T-helper 2 cell treated with Interferon-gamma antibody and Interleukin-4, amounts not matched to agents 5 μg/mL and 100 μg/mL, for 36 hours (primary cell): ENCODE measurements around the gene MGAT5B.
A peak's percentile ranks its signal among the peaks of the same experiment; 100 is the strongest.

ENCODE experiments used
- DNase-seq: peaks from one replicate; pipeline ENCODE4 v3.0.0; 2021; ENCODE audit warnings: low spot score
- H3K27ac Mint-ChIP-seq: one replicate; pipeline ENCODE4 v1.8.0; 2021; ENCODE audit warnings: mild to moderate bottlenecking, mixed read lengths
- H3K27me3 Mint-ChIP-seq: one replicate; pipeline ENCODE4 v1.8.0; 2021; ENCODE audit warnings: low read depth, mixed read lengths
- H3K36me3 Mint-ChIP-seq: one replicate; pipeline ENCODE4 v1.8.0; 2021; ENCODE audit warnings: low read depth, mixed read lengths
- H3K4me1 Mint-ChIP-seq: one replicate; pipeline ENCODE4 v1.8.0; 2021; ENCODE audit warnings: low read depth, mixed read lengths
- H3K4me3 Mint-ChIP-seq: one replicate; pipeline ENCODE4 v1.8.0; 2022; ENCODE audit warnings: mild to moderate bottlenecking, moderate library complexity, mixed read lengths
- H3K9me3 Mint-ChIP-seq: one replicate; pipeline ENCODE4 v1.8.0; 2021; ENCODE audit warnings: mixed read lengths

Gene MGAT5B

DNA sequence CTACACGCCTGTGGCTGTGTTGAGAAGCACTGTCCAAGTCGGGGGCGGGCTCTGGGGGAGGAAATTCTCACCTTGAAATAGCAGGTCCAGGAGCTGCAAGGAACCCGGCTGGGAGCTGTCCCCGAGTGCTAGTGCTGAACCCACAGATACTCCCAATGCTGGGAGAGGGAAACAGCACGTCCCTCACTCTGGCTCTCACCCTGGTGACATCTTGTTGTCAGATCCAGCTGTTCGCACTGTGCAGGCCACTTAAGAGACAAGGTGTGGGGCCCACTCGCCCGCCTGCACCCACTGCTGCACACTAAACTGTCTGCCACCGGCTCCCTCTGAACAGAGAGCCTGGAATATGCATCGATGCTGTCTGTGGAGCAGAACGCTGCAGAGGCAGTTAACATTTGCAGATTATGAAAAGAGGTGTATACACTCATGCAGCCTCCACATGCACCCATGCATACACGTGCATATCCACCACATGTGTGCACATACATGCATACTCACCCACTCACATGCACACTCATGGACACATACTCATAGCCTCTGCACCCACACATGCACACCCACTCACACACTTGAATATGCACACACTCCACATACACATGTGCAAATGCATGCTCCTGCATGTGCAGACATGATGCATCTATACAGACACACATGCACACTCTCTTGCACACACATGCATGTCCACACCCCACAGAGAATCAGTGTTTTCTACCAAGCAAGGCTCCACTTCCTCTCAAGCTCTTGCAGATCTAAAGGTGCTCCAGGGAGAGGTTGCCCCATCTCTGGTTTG lies 42.0 kb downstream of the MGAT5B start:
- Mint-ChIP-seq H3K4me1 (no peaks in the 10 kb centered on the region), H3K27ac (no peak overlapping the region), H3K4me3 (no peak overlapping the region), H3K27me3 (no peaks in the 10 kb centered on the region), H3K9me3 (no peaks in the 10 kb centered on the region), H3K36me3 (no peaks in the 10 kb centered on the region)
- peak; percentile 14 for DNase-seq

DNA sequence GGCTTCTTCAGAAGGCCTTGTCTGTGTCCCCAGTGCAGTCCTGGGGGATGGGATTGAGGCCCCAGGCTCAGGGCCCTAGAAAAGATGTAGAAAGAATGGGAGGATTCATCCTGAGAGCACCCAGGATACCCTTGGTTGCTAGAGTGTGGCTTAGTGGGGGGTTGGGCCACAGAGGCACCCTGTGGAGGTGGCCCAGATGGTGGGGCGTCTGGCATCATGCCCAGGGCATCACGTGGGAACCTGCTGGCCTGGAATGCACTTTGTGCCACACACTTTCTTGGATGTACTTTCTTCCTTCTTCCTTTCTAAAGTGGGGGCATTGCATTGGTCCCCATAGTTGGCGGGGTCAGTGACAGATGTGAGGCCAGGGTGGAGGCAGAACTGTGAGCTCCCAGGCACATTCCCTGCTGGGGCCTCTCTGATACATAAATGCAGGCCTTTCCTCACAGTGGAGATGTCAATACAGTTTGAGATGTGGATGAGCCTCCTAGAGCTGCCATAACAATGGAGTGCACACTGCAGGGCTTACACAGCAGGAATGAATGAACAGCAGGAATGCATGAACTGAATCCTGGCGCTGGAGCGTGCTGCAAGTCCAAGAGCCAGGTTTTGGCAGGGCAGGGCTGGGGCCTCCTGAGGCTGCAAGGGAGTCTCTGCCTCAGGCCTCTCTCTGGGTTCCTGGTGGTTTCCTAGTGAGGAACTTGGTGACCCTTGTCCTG lies 43.3 kb downstream of the MGAT5B start:
- no peaks in the 10 kb centered on the region for H3K9me3 Mint-ChIP-seq
- no peak overlapping the region for H3K27ac Mint-ChIP-seq
- no peak overlapping the region for H3K4me3 Mint-ChIP-seq
- no peaks in the 10 kb centered on the region for H3K27me3 Mint-ChIP-seq
- no peaks in the 10 kb centered on the region for H3K4me1 Mint-ChIP-seq
- no peak for DNase-seq
- no peaks in the 10 kb centered on the region for H3K36me3 Mint-ChIP-seq

- no peak overlapping the region for H3K27ac Mint-ChIP-seq
- no peaks in the 10 kb centered on the region for H3K9me3 Mint-ChIP-seq
- H3K27me3 Mint-ChIP-seq: no peaks in the 10 kb centered on the region
- DNase-seq: no peak
- H3K4me1 Mint-ChIP-seq: no peaks in the 10 kb centered on the region
- H3K4me3 Mint-ChIP-seq: no peak overlapping the region
- no peaks in the 10 kb centered on the region for H3K36me3 Mint-ChIP-seq
Measured at GRCh38 chr17:76912421-76913164, 44.4 kb downstream of the MGAT5B start.

- H3K9me3 Mint-ChIP-seq: no peaks in the 10 kb centered on the region
- no peak for DNase-seq
- no peaks in the 10 kb centered on the region for H3K36me3 Mint-ChIP-seq
- H3K27me3 Mint-ChIP-seq: peaks cover 5% of the 10 kb centered on the region
- H3K27ac Mint-ChIP-seq: no peak overlapping the region
- no peaks in the 10 kb centered on the region for H3K4me1 Mint-ChIP-seq
- no peak overlapping the region for H3K4me3 Mint-ChIP-seq
Measured at GRCh38 chr17:76914937-76915336, 46.7 kb downstream of the MGAT5B start.

GRCh38 chr17:76915840-76916510 lies 47.8 kb downstream of the MGAT5B start:
- no peak for DNase-seq
- peaks cover 5% of the 10 kb centered on the region for H3K27me3 Mint-ChIP-seq
- H3K9me3 Mint-ChIP-seq: no peaks in the 10 kb centered on the region
- H3K27ac Mint-ChIP-seq: no peak overlapping the region
- no peaks in the 10 kb centered on the region for H3K36me3 Mint-ChIP-seq
- no peaks in the 10 kb centered on the region for H3K4me1 Mint-ChIP-seq
- H3K4me3 Mint-ChIP-seq: no peak overlapping the region

DNA sequence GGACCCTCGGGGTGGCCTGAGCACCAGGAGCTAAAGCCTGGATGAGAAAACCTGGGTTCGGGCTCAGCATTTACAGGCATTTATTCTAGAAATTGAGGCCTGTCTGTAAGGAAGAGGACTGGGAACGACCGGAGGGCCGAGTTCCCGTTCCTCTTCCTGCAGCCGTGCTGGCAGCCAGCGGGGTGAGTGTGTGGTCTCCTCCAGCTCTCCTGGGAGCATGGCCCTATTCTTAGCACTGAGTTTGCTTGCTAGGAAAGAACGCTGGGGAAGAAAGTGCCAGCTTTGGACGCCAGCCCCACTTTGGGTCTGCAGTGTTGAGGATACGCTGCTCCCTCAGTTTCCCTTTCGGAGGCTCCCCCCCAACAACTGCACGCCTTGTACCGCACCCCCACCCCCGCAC lies 49.6 kb downstream of the MGAT5B start:
- no peak overlapping the region for H3K27ac Mint-ChIP-seq
- H3K4me1 Mint-ChIP-seq: no peaks in the 10 kb centered on the region
- no peak for DNase-seq
- H3K9me3 Mint-ChIP-seq: no peaks in the 10 kb centered on the region
- H3K27me3 Mint-ChIP-seq: peaks cover 5% of the 10 kb centered on the region
- H3K36me3 Mint-ChIP-seq: no peaks in the 10 kb centered on the region
- H3K4me3 Mint-ChIP-seq: no peak overlapping the region

GRCh38 chr17:76918811-76919210 lies 50.6 kb downstream of the MGAT5B start:
- peaks cover 5% of the 10 kb centered on the region for H3K27me3 Mint-ChIP-seq
- H3K4me3 Mint-ChIP-seq: no peak overlapping the region
- no peaks in the 10 kb centered on the region for H3K9me3 Mint-ChIP-seq
- no peaks in the 10 kb centered on the region for H3K4me1 Mint-ChIP-seq
- no peak for DNase-seq
- H3K36me3 Mint-ChIP-seq: no peaks in the 10 kb centered on the region
- no peak overlapping the region for H3K27ac Mint-ChIP-seq

DNA sequence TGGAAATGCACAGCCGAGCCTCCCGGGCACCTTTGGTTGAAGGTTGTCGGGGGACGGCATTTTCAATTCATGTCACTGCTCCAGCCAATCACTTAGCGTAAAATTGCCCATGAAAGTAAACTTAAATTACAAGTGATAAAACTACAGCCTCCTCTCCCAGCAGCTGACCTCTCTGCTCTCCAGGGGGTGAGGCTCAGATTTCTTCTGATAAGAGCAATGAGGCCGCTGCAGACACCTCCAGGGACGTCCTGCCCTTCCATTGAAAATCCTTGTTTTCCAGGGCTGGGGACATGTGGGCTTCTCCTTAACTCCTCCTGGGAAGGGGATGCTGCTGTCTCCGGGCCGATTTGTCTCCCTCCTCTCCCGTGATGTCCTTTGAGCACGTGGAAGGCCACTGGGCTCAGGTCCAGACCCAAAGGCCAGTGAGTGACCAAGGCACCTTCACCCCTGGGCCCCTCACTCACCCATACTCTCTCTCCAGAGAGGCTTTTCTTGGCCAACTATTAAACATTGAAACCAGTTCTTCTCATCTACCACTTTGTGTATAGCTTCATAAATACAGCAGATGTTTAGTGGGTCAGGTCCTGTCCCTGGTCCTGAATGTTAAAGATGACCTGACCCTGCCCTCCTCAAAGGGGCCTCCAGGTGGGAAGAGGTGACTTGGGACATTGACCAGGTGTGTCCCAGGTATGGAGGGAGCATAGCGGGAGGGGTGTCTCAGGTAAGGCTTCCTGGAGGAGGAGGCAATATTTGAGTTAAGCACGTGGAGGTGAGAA lies 52.3 kb downstream of the MGAT5B start:
- Mint-ChIP-seq H3K36me3 (no peaks in the 10 kb centered on the region), H3K27ac (no peak overlapping the region), H3K27me3 (peaks cover 5% of the 10 kb centered on the region), H3K4me1 (no peaks in the 10 kb centered on the region), H3K9me3 (no peaks in the 10 kb centered on the region), H3K4me3 (no peak overlapping the region)
- no peak for DNase-seq

- Mint-ChIP-seq H3K27me3 (peaks cover 5% of the 10 kb centered on the region), H3K27ac (no peak overlapping the region), H3K4me3 (no peak overlapping the region), H3K36me3 (no peaks in the 10 kb centered on the region), H3K9me3 (no peaks in the 10 kb centered on the region), H3K4me1 (no peaks in the 10 kb centered on the region)
- no peak for DNase-seq
Measured at GRCh38 chr17:76921340-76922036, 53.3 kb downstream of the MGAT5B start.

DNA sequence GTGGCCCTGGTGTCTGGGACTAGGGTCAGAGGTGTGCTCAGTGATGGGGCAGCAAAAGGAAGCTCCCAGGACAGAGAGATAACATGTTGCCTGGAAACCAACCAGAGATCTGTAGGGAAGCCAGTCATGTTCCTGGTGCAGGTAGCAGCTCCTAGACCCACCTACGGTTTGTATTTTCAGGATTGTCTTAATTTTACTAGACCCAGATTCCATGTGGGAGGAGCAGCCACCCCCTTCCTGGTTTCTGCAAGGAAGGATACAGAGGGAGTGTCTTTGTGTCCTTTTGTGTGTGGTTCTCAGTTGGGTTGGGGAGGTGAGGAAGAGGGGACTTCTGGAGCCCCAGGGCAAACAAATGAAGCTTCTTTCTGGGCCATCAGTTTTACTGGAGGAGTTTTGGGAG lies 53.9 kb downstream of the MGAT5B start:
- no peak overlapping the region for H3K27ac Mint-ChIP-seq
- H3K4me1 Mint-ChIP-seq: no peaks in the 10 kb centered on the region
- peaks cover 5% of the 10 kb centered on the region for H3K27me3 Mint-ChIP-seq
- no peaks in the 10 kb centered on the region for H3K36me3 Mint-ChIP-seq
- no peak overlapping the region for H3K4me3 Mint-ChIP-seq
- H3K9me3 Mint-ChIP-seq: no peaks in the 10 kb centered on the region
- DNase-seq: no peak

DNA sequence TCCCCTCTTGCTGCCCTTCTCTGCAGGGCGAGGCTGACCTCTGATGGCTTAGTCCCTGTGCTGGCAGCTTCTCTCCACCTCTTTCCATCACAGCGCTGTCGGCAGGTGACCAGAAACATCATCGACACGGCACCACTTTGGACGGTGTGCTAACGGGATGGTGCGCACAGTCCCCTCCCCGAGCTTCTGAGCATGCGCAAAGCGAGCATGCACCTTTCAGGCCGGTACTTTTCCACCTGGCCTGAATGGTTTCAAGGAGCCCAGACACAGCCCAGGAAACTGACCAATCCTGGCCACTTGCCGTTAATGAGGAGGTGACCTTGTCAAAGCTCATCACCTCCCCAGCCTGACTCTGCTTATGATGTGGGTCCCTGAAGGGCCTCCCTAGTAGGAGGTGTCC lies 54.8 kb downstream of the MGAT5B start:
- no peak for DNase-seq
- Mint-ChIP-seq H3K27ac (no peak overlapping the region), H3K4me3 (no peak overlapping the region), H3K9me3 (no peaks in the 10 kb centered on the region), H3K4me1 (no peaks in the 10 kb centered on the region), H3K36me3 (no peaks in the 10 kb centered on the region), H3K27me3 (peaks cover 5% of the 10 kb centered on the region)

GRCh38 chr17:76923491-76923890 lies 55.3 kb downstream of the MGAT5B start:
- Mint-ChIP-seq H3K4me3 (no peak overlapping the region), H3K9me3 (no peaks in the 10 kb centered on the region), H3K4me1 (no peaks in the 10 kb centered on the region), H3K36me3 (no peaks in the 10 kb centered on the region), H3K27ac (no peak overlapping the region), H3K27me3 (peaks cover 4% of the 10 kb centered on the region)
- no peak for DNase-seq
